GM10266 (cell line): ENCODE measurements around the gene ZNF620.

Experiments
- DNase-seq: peaks from one replicate; pipeline ENCODE4 v3.0.0; 2012; ENCODE audit errors: extremely low spot score
- CTCF ChIP-seq: IDR thresholded peaks from 2 replicates; pipeline ENCODE4 v1.5.1; 2012; ENCODE audit warnings: mild to moderate bottlenecking, low read depth; ENCODE audit not compliant: control insufficient read depth, insufficient read depth; ENCODE audit errors: missing control alignments

The ZNF620 gene

GRCh38 chr3:40476478-40477470 is 29.1 kb upstream of the ZNF620 start, which contains the start of gene ZNF619:
ZNF619 (plus strand) TSS chr3:40477122; CDS start chr3:40477980, 858 bp downstream.
- no peak for TF ChIP-seq CTCF
- DNase-seq, result peak; percentile 71

GRCh38 chr3:40477666-40478065 is 28.2 kb upstream of the ZNF620 start:
- TF ChIP-seq CTCF, result no peak
- no peak for DNase-seq

GRCh38 chr3:40487172-40487571 is 18.7 kb upstream of the ZNF620 start:
- DNase-seq, result no peak
- no peak for TF ChIP-seq CTCF

GRCh38 chr3:40490916-40491315 is 14.9 kb upstream of the ZNF620 start:
- TF ChIP-seq CTCF, result no peak
- DNase-seq, result no peak

GRCh38 chr3:40494698-40495097 is 11.1 kb upstream of the ZNF620 start:
- no peak for DNase-seq
- TF ChIP-seq CTCF, result no peak

- DNase-seq, result no peak
- TF ChIP-seq CTCF, result no peak
These were observed 8.6 kb upstream of the ZNF620 start for GRCh38 chr3:40497288-40497687.

GRCh38 chr3:40499952-40500351 is 5.9 kb upstream of the ZNF620 start:
- TF ChIP-seq CTCF, result no peak
- no peak for DNase-seq
